ENCODE results near the gene KIAA0513.
"Not testable (repeated sequence)": the region's sequence is repeated elsewhere in the genome, so short reads cannot be mapped to it uniquely, and the experiment has no call there.

Gene KIAA0513

DNA sequence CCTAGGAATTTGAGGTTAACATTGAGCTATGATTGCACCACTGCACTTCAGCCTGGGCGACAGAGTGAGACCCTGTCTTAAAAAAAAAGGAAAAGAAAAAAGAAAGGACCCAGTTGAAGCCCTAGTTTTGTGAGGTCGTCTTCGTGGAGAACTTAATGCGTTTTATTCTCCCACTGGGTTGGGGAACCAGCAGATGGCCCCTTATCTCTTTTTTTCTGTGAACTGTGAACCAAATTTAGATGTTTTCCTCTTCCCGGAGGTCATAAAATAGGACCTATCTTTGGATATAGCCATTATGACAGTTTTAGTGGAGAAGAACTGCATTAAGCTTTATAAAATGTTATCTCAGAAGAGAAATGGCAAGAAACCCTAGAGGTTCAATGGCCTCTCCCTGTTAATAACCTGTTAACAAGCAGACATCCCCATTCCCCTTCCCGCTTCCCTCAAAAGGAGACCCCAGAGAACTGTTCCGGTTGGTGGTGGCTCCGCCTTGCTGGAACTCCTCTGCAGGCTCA lies 23.5 kb downstream of the KIAA0513 start:
- no peak for DNase-seq

DNA sequence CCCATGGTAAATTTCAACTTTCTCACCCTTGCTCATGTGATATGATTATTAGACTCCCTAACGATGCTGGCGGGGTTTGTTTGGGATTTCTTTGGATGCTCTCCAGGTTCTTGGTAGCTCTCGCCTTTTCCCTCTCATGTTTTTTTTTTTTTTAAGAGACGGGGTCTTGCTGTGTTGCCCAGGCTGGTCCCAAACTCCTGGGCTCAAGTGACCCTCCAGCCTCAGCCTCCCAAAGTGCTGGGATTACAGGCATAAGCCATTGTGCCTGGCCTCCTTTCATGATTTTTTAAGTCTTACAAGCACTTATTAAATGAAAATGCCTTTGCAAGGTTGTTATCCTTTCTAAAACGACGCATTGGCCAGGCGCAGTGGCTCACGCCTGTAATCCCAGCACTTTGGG lies 24.1 kb downstream of the KIAA0513 start:
- no peak for DNase-seq

GRCh38 chr16:85052536-85052935 lies 24.9 kb downstream of the KIAA0513 start:
- no peak for DNase-seq

DNA sequence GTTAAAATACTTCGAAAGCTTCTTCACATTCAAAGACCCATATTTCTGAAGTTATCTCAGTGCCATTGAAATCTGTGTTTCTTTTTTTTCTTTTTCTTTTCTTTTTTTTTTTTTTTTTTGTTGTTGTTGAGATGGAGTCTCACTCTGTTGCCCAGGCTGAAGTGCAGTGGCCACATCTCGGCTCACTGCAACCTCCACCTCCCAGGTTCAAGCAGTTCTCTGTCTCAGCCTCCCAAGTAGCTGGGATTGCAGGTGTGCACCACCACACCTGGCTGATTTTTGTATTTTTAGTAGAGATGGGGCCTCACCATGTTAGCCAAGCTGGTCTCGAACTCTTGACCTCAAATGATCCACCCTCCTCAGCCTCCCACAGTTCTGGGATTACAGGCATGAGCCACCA lies 26.7 kb downstream of the KIAA0513 start:
- DNase-seq: not testable (repeated sequence)

GRCh38 chr16:85054948-85055492 lies 27.4 kb downstream of the KIAA0513 start:
- DNase-seq: no peak

DNA sequence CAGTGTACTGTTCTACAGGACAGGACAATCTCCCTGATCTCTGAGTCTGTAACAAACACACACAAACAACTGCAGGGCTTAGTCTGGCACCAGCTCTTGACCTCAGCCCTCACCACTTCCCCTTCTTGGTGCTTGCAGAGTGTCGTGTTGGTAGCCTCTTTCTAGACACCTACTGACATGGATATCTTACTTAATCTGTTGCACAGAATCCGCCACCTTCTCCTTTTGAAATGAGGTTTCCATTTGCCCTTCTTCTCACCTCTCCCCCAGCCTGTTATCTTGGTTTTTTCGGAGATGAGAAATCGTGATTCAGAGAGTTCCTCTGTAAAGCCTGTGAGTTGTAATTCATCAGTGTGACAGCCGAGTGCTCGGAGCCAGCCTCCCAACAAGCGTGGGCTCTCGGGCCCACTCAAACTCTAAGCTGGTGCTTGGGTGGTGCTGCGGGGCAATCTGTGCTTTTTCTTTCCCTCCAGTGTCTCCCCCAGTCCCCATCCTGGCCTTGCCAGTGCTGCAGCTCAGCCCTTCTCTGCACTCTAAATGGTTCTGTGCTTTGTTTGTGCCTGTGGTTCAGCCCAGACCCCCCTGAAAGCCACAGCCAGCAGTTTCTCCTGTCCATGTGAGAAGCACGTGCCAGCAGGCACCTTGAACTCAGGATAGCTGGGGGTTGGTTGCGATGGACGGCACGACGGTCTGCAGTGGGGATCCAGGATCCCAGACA lies 28.1 kb downstream of the KIAA0513 start:
- DNase-seq: peak; percentile 37

DNA sequence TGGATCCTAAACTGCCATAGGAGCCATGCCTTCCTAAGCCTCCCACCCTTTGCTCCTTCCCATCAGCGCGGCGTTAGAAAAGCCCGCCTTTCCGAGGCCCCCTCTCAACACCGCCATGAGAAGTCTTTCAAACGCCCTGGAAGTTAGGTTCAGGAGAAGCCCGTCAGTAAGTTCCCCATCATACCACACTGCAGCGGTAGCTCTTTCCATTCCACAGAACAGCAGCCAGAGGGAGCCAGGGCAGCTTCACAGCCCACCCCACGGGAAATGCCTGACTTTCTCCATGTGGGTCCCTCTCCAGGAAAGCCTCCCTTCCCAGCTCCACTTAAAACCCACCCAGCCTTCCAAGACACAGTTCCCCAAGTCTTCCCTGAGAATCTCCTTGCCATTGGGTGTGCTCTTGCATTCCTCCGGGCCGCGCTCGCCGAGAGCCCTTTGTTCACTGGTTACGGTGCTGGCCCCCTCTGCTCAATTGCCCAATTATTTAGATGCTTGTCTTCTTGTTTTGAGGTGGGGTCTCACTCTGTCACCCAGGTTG lies 28.7 kb downstream of the KIAA0513 start:
- DNase-seq: peak; percentile 25

GRCh38 chr16:85057212-85057889 lies 29.8 kb downstream of the KIAA0513 start:
- DNase-seq: no peak

DNA sequence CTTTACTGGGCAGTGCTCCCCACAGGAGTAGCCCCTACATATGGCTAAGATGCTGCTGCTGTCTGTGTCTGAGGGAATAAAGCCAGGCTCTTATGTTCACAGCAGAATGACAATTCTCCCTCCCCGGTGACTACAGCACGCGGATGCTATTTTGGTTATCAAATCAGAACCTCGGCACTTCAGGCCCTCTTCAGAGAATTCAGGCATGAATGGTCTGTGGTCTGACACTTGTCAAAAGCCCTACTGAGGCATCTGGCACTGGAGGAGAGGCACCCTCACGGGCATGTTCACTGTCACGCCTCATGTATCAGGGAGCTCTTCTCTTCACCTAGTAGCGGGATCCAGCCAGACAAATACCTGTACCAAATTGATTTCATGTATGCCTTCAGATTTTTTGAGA lies 30.4 kb downstream of the KIAA0513 start:
- DNase-seq: no peak

DNA sequence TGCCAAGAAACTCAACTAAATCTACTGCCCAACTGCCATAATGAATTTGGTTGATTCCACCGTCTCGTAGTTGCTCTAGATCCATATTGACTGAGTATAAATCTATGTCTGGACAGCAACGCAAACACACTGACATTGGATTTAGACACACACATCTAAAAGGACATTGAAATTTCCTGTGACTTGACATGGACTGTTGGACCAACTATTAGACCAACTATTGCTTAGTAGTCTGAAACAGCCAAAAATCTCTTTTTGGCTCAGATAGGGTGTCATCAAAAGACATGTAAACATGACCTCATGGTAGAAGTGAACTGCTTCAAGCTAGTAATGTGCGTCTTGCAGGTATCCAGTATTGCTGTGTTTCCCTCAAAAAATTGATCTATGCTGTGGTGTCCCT lies 31.3 kb downstream of the KIAA0513 start:
- DNase-seq: no peak

DNA sequence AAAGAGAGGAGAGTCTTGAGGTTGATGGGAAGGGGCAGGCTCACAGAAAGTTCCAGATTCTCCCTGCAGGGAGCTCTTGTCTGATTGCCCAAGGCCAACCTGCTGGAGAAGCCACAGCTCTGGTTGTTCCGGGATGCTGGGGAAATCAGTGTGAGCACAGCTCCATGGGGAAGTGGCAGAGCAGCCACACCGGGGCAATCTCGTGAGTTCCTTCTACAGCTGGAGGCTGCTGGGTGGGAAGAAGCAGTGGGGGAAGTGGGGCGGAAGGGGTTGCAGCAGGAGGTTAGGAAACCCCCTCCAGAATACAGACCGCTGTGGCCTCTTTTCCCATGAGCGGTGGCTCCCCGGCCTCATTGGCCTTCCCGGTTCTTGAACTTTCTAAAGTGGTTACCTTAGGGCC lies 34.0 kb downstream of the KIAA0513 start:
- DNase-seq: no peak

- DNase-seq: no peak
Measured at GRCh38 chr16:85062323-85062722, 34.7 kb downstream of the KIAA0513 start.

DNA sequence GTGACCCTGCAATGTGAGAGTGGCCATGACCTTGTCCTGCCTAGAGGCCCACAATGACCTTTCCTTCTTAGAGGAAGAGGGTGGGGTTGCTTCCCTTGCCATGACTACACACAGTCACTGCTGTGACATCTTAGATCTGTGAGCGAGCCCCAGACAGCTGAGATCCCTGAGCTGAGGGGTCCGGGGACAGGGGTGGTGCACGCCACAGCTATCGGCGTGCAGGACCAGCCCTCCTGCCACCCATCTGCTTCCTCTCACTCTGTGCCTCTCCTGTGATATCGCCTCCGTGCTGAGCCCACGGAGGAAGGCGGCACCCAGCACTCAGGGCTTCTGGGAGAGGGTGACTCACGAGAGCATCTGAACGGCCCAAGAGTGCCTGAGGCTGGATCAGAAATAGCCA lies 35.2 kb downstream of the KIAA0513 start:
- DNase-seq: no peak

DNA sequence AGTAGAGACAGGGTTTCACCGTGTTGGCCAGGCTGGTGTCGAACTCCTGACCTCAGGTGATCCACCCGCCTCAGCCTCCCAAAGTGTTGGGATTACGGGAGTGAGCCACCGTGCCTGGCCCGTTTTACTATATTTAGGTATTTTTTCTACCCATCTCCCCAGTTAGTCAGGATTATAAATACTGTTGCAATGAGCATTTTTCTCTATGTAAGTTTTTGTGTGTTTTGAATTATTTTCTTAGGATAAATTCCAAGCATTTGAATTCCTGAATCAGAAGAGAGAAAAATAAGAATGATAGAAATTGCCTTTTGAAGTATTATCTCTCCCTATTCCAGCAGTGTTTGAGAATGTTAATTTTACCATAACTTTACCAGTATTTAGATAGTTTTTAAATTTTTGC lies 36.6 kb downstream of the KIAA0513 start:
- peak; percentile 55 for DNase-seq

GRCh38 chr16:85065099-85065498 lies 37.5 kb downstream of the KIAA0513 start:
- no peak for DNase-seq

DNA sequence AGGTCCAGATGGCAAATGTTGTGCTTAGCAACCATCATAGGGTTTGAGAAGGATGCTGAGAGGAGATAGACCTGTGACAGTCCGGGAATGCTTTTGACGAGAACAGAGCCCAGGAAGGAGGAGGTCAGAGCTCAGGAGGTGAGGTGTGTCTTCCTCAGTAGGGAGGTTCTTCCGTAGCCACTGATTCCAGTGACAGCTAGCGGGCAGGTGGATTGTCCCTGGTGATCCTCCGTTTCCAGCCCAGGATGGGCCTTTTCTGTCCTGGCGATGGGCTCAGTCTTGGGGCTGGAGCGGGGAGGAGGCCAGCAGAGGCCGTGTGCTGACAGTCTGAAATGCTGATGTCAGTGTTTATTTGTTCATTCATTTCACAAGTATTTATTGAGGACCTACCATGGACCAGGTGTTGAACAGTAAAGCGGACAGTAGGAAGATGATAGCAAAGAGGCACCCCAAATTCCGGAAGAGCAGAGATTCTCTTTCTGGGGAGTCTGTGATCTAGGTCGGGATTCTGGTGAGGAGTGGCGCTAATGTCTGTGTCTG lies 38.8 kb downstream of the KIAA0513 start:
- DNase-seq: no peak

- DNase-seq: no peak
Measured at GRCh38 chr16:85067024-85067423, 39.4 kb downstream of the KIAA0513 start.

DNA sequence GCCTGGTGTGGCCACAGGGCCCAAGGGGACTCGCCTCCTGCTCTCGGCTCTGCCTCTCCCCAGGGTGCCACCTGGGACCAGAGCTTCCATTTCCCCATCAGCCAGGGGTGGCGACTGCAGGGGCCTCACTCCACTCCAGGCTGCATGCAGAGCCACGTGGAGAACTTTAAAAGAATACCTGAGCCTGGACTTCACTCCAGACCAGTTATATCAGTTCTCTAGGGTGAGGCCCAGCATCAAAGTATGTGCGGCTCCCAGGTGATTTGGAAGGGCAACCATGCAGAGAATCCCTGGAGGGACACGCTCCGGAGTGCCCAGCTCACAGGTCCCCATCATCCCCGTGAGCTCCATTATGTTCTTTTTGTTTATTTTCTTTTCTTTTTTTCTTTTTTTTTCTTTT lies 39.8 kb downstream of the KIAA0513 start:
- DNase-seq: no peak

GRCh38 chr16:85068746-85069145 lies 41.2 kb downstream of the KIAA0513 start:
- DNase-seq: no peak

DNA sequence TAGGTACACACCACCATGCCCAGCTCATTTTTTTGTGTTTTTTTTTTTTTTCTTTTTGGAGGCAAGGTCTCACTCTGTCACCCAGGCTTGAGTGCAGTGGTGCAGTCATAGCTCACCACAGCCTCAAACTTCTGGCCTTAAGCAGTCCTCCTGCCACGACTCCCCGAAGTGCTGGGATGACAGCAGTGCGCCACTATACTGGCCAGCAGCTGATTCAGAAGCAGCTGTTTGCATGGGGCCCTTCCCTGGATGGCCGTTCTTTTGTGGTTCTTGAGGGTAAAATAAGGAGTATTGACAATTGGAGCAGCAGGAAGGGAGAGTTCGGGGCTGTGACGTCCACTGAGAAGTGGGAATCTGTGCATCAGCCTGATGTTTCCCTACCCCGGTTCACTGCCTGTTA lies 41.6 kb downstream of the KIAA0513 start:
- no peak for DNase-seq

DNA sequence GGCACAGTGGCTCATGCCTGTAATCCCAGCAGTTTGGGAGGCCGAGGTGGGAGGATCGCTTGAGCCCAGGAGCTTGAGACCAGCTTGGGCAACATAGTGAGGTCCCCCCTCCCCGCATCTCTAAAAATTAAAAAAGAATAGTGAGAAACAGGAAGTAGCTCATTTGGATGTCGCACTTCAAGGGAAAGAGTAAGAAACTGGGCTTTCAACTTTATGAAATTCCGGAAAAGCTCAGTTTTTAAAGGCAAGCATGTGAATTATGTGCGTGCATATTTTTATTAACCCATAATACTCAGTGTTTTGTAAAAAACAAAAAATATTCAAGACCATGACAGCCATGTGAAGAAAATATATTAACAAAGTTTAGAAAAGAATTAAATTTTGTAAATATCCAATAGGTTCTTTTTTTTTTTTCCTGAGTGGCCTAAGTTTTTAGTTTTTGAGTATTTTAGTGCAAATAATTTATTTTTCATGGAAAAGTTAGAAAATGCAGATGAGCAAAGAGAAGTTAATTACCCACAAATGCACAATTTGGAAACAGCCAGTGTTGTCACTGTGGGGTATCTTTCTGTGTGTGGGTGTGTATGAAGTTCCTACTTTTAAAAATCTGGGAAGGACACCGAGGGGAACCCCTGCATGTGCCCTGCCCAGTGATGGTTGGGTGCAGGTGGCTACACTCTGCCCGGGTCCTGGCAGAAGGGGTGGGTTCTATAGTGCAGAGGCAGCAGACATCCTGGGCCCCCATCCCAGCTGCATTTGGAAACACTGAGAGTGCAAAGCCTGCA lies 44.7 kb downstream of the KIAA0513 start:
- DNase-seq: no peak

- DNase-seq: peak; percentile 44
Measured at GRCh38 chr16:85072947-85073346, 45.4 kb downstream of the KIAA0513 start.

Measured in fibroblast of skin of back (primary cell).